Testis (tissue), 3 donors: ENCODE data around the gene APIP. TPM values are rescaled to one million over a fixed set of nuclear protein-coding genes. Genes with fewer than 3 reads are reported as not detected.

ENCODE experiments used
- DNase-seq: peaks from one replicate; pipeline ENCODE4 v3.0.0-alpha.2; 2019
- H3K27ac ChIP-seq, 2 donors: fragments of 200-600 bp; sonication (generic); one replicate each; pipeline ENCODE4 v1.5.1; 2019
- H3K27me3 ChIP-seq: fragments of 200-600 bp; sonication (generic); one replicate; pipeline ENCODE4 v1.5.1; 2019
- H3K36me3 ChIP-seq: fragments of 200-600 bp; sonication (generic); one replicate; pipeline ENCODE4 v1.5.1; 2017; ENCODE audit warnings: low read depth; ENCODE audit errors: missing control alignments
- H3K4me1 ChIP-seq: fragments of 200-600 bp; sonication (generic); one replicate; pipeline ENCODE4 v1.5.1; 2019
- H3K4me3 ChIP-seq, 2 donors: fragments of 200-600 bp; sonication (generic); one replicate each; pipeline ENCODE4 v1.5.1; 2017 to 2019
- H3K9me3 ChIP-seq: fragments of 200-600 bp; sonication (generic); one replicate; pipeline ENCODE4 v1.5.1; 2017
- POLR2A ChIP-seq: fragments of 450-650 bp; IDR thresholded peaks from one replicate; pipeline ENCODE4 v1.6.1; 2017; ENCODE audit warnings: antibody characterized with exemption, mild to moderate bottlenecking, moderate library complexity
- WGBS, 2 donors: methylation state at CpG; one replicate each; pipeline ENCODE4 v1.1.5; 2018; 5-methylcytosine and 5-hydroxymethylcytosine counted together
- intact Hi-C: fragments of 100-400 bp; cut with DNase I; formaldehyde crosslinking; loops from one replicate; pipeline ENCODE4 v1.15.1; 2023; ENCODE audit warnings: low total_unique reads
- polyA plus RNA-seq: library from polyadenylated mRNA; stranded (reverse); fragments of 350-450 nt; fragmentation: Illumina TruSeq; extraction: RNeasy Lipid Tissue Mini Kit (QIAGEN cat#74804); gene quantifications from one replicate; pipeline ENCODE4 v1.2.3, GENCODE V29; 2014; ENCODE audit warnings: low read depth, low replicate concordance; ENCODE audit not compliant: insufficient read depth
- total RNA-seq, 2 donors: library from RNA; depleted of rRNA; stranded (reverse); fragments of >200 nt; gene quantifications; one replicate each; pipeline ENCODE4 v1.2.3, GENCODE V29; 2016
- TF ChIP-seq, protein P1 (sequence below), 3 experiments: fragments of 450-650 bp in 2 of 3; fragments of 200-600 bp in 1 of 3; sonication (generic) in 1 of 3; IDR thresholded peaks; one replicate each; pipeline ENCODE4 v1.5.1; 2016 to 2019; ENCODE audit warnings: antibody characterized with exemption in 3 of 3, mild to moderate bottlenecking in 2 of 3, moderate library complexity in 1 of 3

The APIP gene
- total and polyA plus RNA-seq, 3 donors from 2014 or later = 20.2 to 28.9 (median 27.7) TPM

DNA sequence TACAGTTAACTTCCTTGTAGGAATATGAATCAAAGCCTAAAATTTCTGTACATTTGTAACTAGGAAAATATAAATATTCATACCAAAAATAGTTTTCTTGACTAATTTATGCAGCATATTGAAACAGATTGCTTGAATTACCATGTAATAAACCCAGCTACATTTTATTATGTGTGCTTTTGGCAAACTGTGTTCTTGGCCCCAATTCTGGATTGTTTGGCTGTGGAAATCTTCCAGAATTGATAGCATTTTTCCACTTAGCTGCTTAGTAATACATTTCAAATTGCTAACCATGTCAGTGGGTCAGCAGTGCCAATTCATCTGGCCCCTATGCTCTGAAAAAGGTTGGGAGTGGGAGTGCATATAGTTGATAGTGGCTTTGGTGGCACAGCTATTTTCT lies 32.5 kb upstream of the APIP start:
- no peak overlapping the region for H3K4me3 ChIP-seq
- H3K4me1 ChIP-seq = peaks cover 9% of the 10 kb centered on the region
- TF ChIP-seq, protein P1, sequence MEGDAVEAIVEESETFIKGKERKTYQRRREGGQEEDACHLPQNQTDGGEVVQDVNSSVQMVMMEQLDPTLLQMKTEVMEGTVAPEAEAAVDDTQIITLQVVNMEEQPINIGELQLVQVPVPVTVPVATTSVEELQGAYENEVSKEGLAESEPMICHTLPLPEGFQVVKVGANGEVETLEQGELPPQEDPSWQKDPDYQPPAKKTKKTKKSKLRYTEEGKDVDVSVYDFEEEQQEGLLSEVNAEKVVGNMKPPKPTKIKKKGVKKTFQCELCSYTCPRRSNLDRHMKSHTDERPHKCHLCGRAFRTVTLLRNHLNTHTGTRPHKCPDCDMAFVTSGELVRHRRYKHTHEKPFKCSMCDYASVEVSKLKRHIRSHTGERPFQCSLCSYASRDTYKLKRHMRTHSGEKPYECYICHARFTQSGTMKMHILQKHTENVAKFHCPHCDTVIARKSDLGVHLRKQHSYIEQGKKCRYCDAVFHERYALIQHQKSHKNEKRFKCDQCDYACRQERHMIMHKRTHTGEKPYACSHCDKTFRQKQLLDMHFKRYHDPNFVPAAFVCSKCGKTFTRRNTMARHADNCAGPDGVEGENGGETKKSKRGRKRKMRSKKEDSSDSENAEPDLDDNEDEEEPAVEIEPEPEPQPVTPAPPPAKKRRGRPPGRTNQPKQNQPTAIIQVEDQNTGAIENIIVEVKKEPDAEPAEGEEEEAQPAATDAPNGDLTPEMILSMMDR (IDR thresholded peaks at IDR 0.05) = no peak
- TF ChIP-seq POLR2A = no peak
- peak overlapping the region in 1 of 2 donors; percentile 22 for H3K27ac ChIP-seq
- no peaks in the 10 kb centered on the region for H3K9me3 ChIP-seq
- H3K36me3 ChIP-seq = no peaks in the 10 kb centered on the region
- intact Hi-C loops = no loop called here
- DNase-seq = no peak
- H3K27me3 ChIP-seq = no peaks in the 10 kb centered on the region

DNA sequence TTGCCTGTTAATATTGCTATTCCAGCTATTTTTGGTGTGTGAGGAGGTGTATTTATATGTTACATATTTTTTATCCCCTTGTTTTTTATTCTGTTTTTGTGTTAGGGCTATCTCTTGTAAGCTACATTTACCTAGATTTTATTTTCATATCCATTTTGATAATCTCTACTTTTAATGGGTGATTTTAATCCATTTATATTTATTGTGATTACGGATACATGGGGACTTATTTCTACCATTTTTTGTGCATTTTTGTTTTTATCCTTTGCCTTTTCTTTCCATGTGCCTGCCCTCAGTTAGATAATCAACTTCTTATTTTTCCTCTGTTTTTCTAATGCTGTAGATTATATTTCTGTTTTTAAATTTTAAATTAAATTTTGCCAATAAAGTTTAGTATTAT lies 28.5 kb upstream of the APIP start:
- 97 to 100% methylated on average over 1 of the region's 1 CpG for WGBS, 2 donors
- H3K4me1 ChIP-seq = peaks cover 9% of the 10 kb centered on the region
- DNase-seq = no peak
- no peak overlapping the region for H3K4me3 ChIP-seq
- TF ChIP-seq, protein P1 (IDR thresholded peaks at IDR 0.05) = no peak
- no peak for TF ChIP-seq POLR2A
- intact Hi-C loops = no loop called here
- no peaks in the 10 kb centered on the region for H3K9me3 ChIP-seq
- no peaks in the 10 kb centered on the region for H3K36me3 ChIP-seq
- no peak overlapping the region for H3K27ac ChIP-seq
- no peaks in the 10 kb centered on the region for H3K27me3 ChIP-seq

DNA sequence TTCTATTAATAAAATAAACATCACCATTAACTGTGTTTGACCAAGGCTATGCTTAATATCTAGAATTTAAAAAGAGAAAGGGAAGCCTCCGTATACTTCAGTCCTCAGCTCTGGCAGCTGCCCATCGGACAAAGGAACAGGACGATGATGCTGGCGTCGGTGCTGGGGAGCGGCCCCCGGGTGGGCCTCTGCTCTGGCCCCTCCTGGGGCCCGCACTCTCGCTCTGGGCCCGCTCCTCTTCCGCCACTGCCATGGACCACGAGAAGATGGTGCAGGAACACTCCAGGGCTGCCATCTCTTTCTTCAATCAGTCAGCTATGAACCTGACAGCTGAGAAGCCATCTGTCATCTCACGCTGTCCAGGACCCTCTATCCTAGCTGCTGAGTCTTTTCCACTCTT lies 25.5 kb upstream of the APIP start:
- DNase-seq = no peak
- no peaks in the 10 kb centered on the region for H3K36me3 ChIP-seq
- WGBS, 2 donors = 95 to 96% methylated on average over 13 of the region's 13 CpGs
- H3K4me1 ChIP-seq = no peaks in the 10 kb centered on the region
- no peak overlapping the region for H3K4me3 ChIP-seq
- intact Hi-C loops = no loop called here
- H3K27ac ChIP-seq = no peak overlapping the region
- H3K9me3 ChIP-seq = no peaks in the 10 kb centered on the region
- TF ChIP-seq, protein P1 (IDR thresholded peaks at IDR 0.05) = no peak
- no peak for TF ChIP-seq POLR2A
- H3K27me3 ChIP-seq = no peaks in the 10 kb centered on the region

GRCh38 chr11:34940026-34940677 lies 24.0 kb upstream of the APIP start:
- whole genome bisulfite sequencing, 2 donors = 58 to 70% methylated on average over 4 of the region's 4 CpGs
- intact Hi-C loops = no loop called here
- TF ChIP-seq POLR2A = no peak

GRCh38 chr11:34938611-34939010 lies 22.4 kb upstream of the APIP start:
- intact Hi-C loops = no loop called here
- Histone ChIP-seq H3K27me3 (no peaks in the 10 kb centered on the region), H3K9me3 (no peaks in the 10 kb centered on the region), H3K4me1 (no peaks in the 10 kb centered on the region), H3K36me3 (no peaks in the 10 kb centered on the region), H3K27ac (no peak overlapping the region), H3K4me3 (no peak overlapping the region)
- 36 to 55% methylated on average over 1 of the region's 1 CpG for WGBS, 2 donors
- DNase-seq = no peak
- TF ChIP-seq POLR2A = no peak
- TF ChIP-seq, protein P1 (IDR thresholded peaks at IDR 0.05) = no peak

More at GRCh38 chr11:34940026-34940677, 24.0 kb upstream of the APIP start:
- Histone ChIP-seq H3K27me3 (no peaks in the 10 kb centered on the region), H3K36me3 (no peaks in the 10 kb centered on the region), H3K9me3 (no peaks in the 10 kb centered on the region), H3K27ac (no peak overlapping the region), H3K4me3 (no peak overlapping the region), H3K4me1 (no peaks in the 10 kb centered on the region)
- no peak for DNase-seq
